Skin of body (tissue), 2 donors: Measurements from ENCODE around the gene PACSIN2. TPM values are rescaled to one million over a fixed set of nuclear protein-coding genes. Genes with fewer than 3 reads are reported as not detected.
"Not testable (repeated sequence)": the region's sequence is repeated elsewhere in the genome, so short reads cannot be mapped to it uniquely, and the experiment has no call there.

Experiments
- DNase-seq: peaks from one replicate; lab custom pipeline; 2025; lab: John Stamatoyannopoulos, UW
- total RNA-seq: library from RNA; depleted of rRNA; stranded (reverse); fragments of >200 nt; gene quantifications from one replicate; pipeline ENCODE4 v1.2.3, GENCODE V29; 2014

Gene PACSIN2
- total RNA-seq, 1 donor from 2014 or later: 29.3 TPM

DNA sequence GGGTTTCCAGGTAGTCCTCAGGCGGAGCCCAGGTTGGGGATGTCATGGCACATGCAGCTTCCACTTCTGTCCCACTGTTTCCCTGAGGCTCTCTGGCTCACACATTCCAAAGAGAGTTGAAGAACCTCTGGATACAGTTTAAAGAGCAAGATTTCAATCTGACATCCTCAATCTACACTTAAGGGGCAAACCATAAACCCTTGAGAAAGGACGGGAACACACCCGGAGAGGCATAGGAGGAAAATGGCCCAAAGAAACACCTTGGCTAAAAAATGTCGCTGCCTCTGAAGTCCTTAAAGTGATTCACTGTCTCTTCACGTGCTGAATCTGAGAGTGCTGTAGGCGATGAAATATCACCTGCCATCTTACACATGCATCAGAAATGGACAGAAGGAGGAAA lies 87.0 kb downstream of the PACSIN2 start:
- DNase-seq: no peak

DNA sequence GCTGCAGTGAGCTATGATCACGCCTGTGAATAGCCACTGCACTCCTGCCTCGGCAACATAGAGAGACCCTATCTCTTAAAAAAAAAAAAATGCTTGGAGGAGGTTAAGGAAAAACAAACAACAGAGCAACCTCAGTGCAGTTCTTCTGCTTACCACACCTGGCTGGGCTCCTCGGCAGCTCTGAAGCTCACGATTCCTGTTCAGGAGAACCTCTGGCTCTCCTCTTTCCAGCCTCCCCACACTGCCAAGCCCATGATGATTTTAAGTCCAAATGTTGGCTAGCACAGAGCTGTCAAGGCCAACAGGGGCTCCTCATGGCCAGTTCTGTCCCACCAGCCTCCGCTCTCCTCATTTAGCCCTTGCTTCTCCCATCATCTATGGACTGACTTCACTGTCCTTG lies 88.2 kb downstream of the PACSIN2 start:
- no peak for DNase-seq

DNA sequence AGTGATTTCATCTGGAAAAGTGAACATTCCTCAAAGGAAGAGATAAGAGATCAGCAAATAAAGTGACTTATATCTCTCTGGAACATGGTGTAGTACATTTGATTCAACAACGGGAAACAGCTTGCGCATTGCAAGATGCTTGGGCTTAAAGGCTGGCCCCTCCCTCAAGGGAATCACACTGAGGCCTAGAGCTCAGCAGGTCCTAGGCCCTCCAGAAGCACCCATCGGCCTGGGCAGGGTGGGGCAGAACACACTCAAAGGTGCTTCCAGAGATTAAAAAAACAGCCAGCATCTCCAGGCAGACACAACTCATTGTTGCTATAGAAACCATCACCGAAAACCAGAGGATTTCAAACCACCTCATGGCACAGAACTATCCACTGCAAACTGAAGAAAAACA lies 88.8 kb downstream of the PACSIN2 start:
- DNase-seq: no peak

DNA sequence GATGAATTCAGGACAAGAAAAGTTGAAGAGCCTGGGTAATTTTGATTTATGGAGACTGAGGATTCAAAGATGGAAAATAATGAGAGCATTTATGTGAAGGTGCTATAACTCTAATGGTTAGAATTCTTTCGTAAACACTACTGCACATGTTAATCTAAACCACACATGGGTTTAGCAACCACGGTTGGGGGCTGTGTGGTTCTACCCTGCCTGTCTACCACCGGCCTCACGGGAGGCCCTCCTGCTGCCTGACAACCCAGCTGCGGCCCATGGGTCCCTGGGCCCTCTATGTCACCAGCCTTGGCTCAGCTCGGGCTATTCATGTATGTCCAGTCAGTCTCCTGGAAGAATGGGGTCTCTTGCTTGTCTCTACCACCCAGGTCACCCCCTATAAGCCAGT lies 89.4 kb downstream of the PACSIN2 start:
- no peak for DNase-seq

DNA sequence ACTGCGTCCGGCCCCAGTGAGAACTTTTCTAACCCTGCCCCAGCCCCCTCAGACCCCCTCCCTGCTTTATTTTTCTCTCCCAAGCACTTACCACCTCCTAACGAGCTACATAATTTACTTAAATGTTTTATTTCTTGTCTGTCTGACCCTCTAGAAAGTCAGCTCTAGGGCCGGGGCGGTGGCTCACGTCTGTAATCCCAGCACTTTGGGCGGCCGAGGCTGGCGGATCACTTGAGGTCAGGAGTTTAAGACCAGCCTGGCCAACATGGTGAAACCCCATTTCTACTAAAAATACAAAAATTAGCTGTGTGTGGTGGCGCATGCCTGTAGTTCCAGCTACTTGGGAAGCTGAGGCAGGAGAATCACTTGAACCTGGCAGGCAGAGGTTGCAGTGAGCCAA lies 89.9 kb downstream of the PACSIN2 start:
- not testable (repeated sequence) for DNase-seq

DNA sequence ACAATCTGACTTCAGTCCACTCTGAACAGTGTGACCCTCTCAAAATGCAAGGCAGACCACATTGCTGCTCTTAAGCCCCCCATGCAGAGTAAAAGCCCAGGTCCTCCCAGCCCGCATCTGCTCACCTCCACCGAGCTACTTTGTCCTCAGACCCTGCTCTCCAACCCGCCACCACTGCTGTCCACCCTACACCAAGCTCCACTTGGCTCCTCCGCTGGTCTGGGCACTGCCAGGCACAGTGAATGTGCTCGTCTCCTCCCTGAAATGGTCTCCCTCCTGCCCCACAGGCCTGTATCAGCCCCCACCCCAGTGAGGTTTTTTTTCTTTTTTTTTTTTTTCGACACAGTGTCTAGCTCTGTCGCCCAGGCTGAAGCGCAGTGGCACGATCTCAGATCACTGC lies 90.5 kb downstream of the PACSIN2 start:
- no peak for DNase-seq

DNA sequence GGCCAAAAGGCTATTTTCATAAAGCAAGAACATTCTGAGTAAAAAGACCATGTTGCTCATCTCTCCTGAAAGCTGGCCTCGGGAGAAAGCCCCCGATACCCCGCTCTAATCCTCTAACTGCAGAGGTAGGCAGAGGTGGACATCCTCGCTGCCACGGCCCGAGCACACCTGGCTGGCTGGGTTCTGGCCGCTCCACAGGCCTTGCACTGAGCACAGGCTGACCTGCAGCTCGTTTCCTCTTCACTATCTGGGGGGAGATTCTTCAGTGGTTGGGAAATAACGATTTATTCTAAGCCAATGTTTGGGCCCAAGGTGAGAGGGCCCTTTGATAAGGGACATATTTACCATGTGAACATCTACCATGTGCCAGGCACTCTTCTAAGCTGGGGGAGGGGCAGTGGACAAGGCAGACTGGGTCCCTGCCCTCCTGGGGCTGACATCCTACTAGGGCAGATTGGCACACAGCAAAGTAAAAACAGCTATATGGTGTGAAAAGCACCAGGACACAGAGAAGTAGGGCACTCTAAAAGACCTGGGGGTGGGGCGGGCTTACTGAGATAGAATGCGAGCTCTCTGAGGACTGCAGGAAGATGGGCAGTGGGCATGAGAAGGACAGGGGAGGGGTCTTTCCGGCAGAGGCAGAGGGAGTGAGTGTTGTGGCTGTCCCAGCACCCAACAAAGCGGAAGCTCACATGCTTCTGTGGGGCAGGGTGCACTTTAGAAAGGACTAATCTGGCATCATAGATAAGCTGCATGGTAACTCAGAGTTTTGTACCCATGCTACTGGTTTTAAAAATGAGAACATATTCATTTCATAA lies 92.4 kb downstream of the PACSIN2 start:
- DNase-seq: no peak

DNA sequence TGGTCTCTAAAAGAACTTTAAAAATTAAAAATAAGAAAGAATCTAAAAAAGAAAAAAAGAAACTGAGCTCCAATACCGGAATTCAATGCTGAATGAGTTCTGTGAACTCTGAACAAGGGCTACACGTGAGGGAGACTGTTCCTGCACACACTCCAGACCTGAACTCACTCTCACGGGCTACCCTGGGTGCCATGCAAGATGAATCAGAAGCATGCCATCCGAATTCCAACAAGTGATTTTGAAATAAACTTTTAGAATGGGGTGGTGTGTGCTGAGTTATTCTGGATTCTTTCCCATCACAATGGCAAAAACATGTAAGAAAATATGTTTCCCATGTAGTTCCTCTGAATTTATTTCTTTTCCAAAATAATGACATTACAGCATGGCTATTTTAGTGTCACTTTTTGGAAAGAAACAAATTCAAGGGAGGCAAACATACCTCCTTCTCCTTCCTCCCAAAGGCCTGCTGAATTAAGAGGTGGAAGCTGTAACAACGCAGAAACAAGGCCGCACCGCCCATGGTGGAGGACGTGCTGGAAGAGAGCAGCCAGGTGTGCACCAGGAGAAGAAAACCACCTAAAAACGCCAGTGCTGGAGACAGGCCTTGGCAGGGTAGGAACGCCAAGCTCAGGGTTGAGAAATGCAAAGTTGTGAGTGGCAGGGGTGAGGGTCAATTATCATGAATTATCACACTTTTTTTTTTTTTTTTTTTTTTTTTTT lies 94.7 kb downstream of the PACSIN2 start:
- DNase-seq: no peak

DNA sequence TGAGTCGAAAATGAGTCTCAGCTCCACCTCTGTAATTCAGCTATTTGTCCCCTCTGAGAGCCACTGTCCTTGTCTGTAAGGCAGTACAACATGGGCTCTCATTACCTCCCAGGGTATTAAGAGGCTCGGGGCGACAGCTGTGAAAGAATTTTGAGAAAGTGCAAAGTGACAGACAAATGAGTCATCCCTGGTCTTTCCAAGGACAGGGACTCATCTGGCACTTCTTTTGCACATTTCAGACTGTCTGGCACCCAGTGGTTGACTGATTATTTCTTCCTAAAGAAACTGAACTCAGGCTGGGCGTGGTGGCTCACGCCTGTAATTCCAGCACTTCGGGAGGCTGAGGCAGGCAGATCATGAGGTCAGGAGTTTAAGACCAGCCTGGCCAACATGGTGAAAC lies 95.8 kb downstream of the PACSIN2 start:
- DNase-seq: no peak

DNA sequence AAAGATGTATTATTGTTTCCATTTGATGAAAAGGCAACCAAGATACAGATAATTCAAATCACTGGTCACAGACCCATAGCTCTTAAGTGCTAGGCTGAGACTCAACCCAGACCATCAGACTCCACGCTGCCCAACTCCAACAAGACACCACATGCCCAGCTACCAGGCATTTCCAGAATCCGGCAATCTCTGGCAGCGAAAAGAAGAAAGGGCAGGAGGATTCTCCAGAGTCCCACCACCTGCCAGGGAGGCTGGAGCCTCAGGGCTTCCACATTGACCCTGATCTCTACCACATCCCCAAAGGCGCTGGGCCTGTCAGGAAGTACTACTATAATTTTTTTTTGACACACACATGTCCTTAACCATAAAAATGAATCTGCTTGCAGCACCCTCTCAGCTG lies 96.4 kb downstream of the PACSIN2 start:
- DNase-seq: no peak

DNA sequence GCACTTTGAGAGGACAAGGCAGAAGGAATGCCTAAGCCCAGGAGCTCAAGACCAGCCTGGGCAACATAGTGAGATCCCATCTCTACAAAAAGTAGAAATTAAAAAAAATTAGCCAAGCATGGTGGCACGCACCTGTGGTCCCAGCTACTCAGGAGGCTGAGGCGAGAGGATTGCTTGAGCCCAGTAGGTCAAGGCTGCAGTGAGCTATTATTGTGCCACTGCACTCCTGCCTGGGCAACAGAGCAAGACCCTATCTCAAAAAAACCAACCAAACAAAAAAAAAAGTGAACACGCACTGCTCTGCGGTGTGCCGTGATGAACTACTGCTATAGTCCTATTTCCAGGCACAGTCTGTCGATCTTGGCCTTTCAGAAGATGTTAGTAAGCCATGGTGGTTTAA lies 97.6 kb downstream of the PACSIN2 start:
- not testable (repeated sequence) for DNase-seq

DNA sequence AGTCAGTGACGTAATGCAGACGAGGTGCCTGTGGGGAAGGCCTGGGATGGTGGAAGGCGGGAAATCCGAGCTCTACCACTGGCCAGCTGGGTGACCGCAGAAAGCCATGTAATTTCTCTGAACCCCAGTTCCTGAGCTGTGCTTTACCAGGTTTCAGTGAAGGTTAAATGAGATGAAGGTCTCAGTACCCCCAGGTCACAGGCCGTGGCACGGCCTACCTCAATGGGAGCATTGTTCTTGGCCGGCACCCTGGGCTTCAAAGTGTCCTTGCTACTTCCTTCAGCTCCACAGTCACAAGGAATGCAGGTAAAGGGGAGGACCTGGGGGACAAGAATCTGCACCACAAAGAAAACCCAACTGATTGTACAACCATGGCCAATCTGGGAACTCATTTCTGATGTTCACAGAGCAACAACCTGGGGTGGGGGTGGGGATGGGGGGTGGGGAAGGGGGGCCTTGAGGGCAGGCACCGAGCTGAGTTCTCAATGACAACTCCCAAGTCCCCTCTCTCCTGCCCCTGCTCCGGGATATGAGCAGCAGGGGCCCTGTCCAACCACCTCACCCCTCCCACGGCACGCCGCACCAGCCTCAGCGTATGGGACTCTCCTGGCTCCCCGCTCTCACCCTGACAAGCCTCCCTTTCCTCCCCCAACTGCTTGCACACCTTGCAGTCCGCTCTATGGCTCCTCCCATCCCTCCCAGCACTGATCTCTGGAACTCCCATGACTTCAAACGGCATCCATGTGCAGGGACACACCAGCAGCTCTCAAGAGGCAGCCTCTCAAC lies 98.8 kb downstream of the PACSIN2 start:
- no peak for DNase-seq

DNA sequence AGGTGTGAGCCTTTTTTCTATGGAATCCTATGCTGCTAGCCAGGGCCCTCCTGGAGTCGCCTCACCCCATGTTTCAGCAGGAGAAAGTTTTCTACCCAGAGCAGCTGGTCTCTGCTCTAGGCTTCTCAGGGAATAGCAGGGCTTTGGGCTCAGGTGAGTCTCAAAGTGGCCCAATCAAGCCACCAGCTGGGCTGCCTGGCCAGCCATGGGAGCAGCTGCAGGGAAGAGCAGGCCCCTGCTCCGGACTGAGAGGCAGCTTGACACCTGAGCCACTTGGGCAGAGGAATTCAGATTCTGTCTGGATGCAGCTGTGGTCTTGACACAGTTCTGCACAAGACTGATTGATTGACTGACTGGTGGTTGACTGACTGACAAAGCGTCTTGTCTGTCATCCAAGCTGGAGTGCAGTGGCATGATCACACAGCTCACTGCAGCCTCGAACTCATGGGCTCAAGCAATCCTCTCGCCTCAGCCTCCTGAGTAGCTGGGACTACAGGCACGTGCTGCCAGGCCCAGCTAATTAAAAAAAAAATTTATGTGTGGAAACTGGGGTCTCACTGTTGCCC lies 100.4 kb downstream of the PACSIN2 start:
- DNase-seq: no peak

DNA sequence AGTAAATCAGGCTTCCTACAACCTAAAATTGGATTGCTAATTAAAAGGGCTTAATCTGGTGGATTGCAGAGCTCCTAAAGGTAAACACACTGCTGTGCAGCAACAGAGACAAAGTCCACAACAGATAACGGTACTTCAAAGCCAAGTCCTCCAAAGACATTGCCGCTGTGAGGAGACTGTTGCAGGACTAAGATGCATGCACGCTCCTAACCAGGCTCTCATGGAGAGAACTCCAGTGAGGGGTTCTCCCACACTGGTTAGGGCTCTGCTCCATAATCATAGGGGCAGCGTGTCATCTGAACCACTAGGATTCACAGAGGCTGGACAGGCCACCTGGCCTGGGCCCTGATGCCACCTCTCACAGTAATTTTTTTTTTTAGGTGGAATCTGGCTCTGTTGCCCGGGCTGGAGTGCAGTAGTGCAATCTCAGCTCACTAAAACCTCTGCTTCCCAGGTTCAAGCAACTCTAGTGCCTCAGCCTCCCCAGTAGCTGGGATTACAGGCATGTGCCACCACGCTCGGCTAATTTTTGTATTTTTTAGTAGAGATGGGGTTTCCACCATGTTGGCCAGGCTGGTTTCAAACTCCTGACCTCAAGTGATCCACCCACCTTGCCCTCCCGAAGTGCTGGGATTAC lies 101.0 kb downstream of the PACSIN2 start:
- DNase-seq: no peak

DNA sequence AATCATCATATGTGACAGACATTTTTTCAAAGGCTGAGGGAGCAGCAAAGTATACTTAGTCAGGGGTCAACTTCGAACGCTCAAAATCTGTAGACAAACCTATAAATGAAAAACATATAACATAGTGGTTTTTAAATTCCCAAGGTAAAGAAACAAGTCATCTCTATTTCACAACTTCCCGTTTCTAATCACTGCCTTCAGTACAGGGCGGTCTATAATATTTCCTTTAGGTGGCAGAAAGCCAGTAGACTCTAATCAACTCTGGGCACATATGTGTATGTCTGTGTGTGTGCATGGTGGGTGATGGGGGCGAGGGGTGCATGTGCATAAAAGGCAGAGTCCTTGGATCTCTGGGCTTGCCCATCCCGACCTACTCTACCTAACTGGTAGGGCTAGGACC lies 102.9 kb downstream of the PACSIN2 start:
- no peak for DNase-seq

DNA sequence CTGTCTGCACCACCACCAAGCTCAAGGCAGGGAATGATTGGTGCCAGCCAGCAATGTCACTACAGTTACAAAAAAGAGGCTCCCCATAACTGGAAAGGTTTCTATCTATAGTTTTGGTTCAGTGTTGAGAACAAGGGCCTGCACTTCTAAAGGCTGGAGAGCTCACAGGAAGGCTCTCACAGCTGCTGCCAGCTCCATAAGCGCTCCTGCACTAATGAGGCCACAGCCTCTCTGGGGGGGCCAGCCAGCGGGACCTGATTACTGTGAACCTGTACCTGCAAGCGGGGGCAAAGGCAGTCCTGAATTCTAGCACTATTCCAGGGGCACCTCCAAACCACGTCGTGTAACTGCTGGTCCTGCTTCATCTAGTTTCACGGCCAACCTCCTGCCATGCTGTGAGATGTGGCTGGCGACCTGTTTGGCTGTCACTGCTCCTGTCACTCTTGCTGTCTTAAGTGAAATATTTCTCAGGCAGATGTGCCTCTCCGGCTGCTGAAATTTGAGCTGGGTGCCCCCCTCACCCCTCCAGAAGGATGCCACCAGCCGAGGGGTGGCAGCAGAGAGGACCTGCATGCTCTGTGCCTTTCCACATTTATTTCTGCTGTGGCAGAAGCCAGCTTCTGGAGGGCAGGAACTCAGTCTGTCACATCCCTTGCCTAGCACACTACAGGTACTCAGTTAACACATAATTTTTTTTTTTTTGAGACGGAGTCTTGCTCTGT lies 104.6 kb downstream of the PACSIN2 start:
- no peak for DNase-seq

DNA sequence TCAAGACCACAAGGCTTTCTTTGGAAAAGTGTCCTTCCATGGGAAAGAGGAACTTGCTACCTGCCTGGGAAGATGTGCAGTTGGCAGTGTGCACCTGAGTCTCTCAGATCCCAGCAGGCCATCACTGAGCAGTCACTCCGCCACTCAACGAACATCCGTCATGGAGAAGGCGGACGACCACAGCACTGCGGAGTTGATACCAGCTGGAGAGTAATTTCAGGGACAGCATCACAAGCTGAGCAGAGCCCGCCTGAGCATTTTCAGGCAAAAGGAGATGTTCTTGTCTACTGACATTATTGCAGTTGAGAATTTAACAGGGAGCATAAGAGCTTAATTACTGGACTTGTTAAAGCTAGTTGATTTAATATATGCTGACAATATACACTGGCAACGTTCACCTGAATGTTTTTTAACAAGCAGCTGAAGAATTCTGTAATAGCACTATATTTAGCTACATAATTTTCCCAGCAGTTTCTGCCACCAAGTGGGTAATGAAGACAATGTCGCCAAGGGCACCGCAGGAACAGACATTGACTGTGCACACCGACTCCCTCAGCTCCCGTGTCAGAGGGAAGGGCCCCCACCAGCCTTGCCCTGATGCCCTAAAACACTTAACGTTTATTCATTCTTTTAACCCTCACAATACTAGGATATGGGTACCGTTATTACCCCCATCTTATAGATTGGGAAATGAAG lies 105.4 kb downstream of the PACSIN2 start:
- DNase-seq: no peak

DNA sequence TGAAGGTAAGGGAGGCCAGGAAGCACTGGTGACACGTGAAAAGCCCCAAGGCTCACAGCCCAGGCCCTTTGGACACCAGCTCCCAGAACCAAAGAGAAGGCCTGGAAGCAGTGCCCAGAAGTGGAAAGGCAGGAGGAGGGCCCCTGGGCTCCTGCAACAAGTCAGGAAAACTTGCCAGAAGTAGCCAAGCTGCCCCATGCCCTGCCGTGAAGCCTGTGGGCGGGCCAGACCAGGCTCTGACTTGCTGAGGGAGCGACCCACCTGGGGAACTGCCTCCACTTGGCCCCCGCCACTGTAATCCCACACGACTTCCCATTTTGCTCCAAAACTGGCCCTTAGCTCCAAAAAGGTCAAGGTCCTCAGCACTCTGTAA lies 106.6 kb downstream of the PACSIN2 start:
- no peak for DNase-seq

DNA sequence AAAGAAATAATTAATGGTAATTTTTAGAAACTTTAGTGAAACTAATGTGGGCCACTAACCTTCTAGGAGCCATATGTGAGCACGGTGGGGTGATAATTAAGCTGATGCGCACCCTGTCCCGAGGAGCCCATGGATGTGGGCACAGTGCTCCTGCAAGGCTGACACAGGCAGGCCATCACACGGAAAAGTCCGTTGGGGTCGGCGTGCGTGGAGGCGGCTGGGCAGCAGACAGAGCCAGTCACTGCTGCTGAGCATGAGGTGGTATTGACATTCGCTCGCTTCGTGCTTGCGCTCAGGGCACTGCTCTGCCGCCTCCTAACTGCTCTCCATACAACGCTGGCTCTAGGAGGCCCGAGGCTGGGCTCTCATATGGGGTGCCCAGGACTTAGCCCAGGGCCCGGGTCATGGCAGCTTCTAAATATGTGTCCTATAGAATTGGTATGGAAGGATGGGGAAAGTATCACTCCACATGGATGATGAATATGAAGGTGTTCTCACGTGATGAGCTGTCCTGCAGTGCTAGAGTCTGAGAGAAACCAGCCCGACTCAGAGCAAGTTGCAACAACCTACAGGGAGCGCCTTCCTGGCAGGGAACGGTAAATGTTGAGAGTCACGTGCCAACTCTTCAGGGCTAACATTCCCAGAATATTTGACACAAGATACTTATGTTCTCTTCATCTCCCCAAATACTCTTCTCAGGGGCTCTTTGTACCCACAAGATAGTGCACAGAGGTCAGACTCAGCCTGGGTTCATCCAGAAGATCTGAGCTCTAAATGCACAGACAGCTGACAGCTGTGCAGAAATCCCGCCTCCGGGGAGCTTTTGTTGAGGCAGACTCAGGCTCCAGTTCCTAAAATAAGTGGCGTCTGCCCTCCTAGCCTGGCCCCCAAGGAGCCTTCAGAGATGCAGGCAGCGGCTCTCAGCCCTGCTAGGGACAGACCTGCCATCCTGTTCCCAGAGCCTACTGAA lies 107.3 kb downstream of the PACSIN2 start:
- no peak for DNase-seq
